GM18526 (cell line): ENCODE data around the gene LPIN2.

Experiments used
- POLR2A ChIP-seq: IDR thresholded peaks from 3 replicates; pipeline ENCODE4 v1.6.1; 2011; ENCODE audit not compliant: insufficient read length; ENCODE audit errors: extremely low read depth

Gene LPIN2

GRCh38 chr18:3051718-3052410 is 38.9 kb upstream of the LPIN2 start:
- no peak for TF ChIP-seq POLR2A

GRCh38 chr18:3048820-3049349 is 35.9 kb upstream of the LPIN2 start:
- TF ChIP-seq POLR2A = no peak

GRCh38 chr18:3048121-3048520 is 35.2 kb upstream of the LPIN2 start:
- no peak for TF ChIP-seq POLR2A

GRCh38 chr18:3046216-3046808 is 33.4 kb upstream of the LPIN2 start:
- TF ChIP-seq POLR2A = no peak

- TF ChIP-seq POLR2A = no peak
These were observed 32.2 kb upstream of the LPIN2 start for GRCh38 chr18:3044931-3045698.

GRCh38 chr18:3042379-3042778 is 29.4 kb upstream of the LPIN2 start:
- TF ChIP-seq POLR2A = no peak

GRCh38 chr18:3041843-3042242 is 28.9 kb upstream of the LPIN2 start:
- TF ChIP-seq POLR2A = no peak

- no peak for TF ChIP-seq POLR2A
These were observed 27.9 kb upstream of the LPIN2 start for GRCh38 chr18:3040881-3041280.

- TF ChIP-seq POLR2A = no peak
These were observed 27.2 kb upstream of the LPIN2 start for GRCh38 chr18:3040173-3040572.

- no peak for TF ChIP-seq POLR2A
These were observed 24.5 kb upstream of the LPIN2 start for GRCh38 chr18:3037423-3037915.

GRCh38 chr18:3036108-3036507 is 23.2 kb upstream of the LPIN2 start:
- no peak for TF ChIP-seq POLR2A

- TF ChIP-seq POLR2A = no peak
These were observed 22.7 kb upstream of the LPIN2 start for GRCh38 chr18:3035635-3036034.

- no peak for TF ChIP-seq POLR2A
These were observed 19.8 kb upstream of the LPIN2 start for GRCh38 chr18:3032721-3033120.

GRCh38 chr18:3029215-3029952 is 16.4 kb upstream of the LPIN2 start:
- TF ChIP-seq POLR2A = no peak

GRCh38 chr18:3027370-3027891 is 14.5 kb upstream of the LPIN2 start:
- TF ChIP-seq POLR2A = no peak
